MCF 10A (cell line): ENCODE results near the gene TBC1D24. TPM values are rescaled to one million over a fixed set of nuclear protein-coding genes. Genes with fewer than 3 reads are reported as not detected.

ENCODE experiments used
- BruUV-seq: library from RNA; stranded (reverse); fragments of 400-500 nt; replicated peaks from 2 replicates; lab custom pipeline; 2021; lab: Mats Ljungman, UMichigan
- CTCF ChIA-PET: fragments of 300-600 bp; sonication (Branson Sonifier 250); formaldehyde crosslinking; extraction: SDS; loops from one replicate; lab custom pipeline; 2021; ENCODE audit warnings: antibody characterized with exemption, inconsistent platforms; lab: Yijun Ruan, JAX
- POLR2A ChIA-PET: fragments of 300-600, 350-650 bp; sonication (Branson Sonifier 250); formaldehyde crosslinking; extraction: SDS; loops from one replicate; lab custom pipeline; 2020; ENCODE audit warnings: antibody characterized with exemption, inconsistent platforms; lab: Yijun Ruan, JAX
- DNase-seq: peaks from one replicate; pipeline ENCODE4 v3.0.0-alpha.2; 2018; ENCODE audit not compliant: unreplicated experiment
- H3K27ac Mint-ChIP-seq: one replicate; pipeline ENCODE4 v1.8.0; 2022; ENCODE audit warnings: mild to moderate bottlenecking, low read depth, mixed read lengths; ENCODE audit not compliant: unreplicated experiment
- H3K27me3 Mint-ChIP-seq: one replicate; pipeline ENCODE4 v1.8.0; 2022; ENCODE audit warnings: mixed read lengths; ENCODE audit not compliant: insufficient read depth, unreplicated experiment
- H3K36me3 Mint-ChIP-seq: one replicate; pipeline ENCODE4 v1.8.0; 2022; ENCODE audit warnings: mild to moderate bottlenecking, moderate library complexity, mixed read lengths; ENCODE audit not compliant: insufficient read depth, unreplicated experiment
- H3K4me1 Mint-ChIP-seq: one replicate; pipeline ENCODE4 v1.8.0; 2022; ENCODE audit warnings: mixed read lengths; ENCODE audit not compliant: insufficient read depth, unreplicated experiment
- H3K4me3 Mint-ChIP-seq: one replicate; pipeline ENCODE4 v1.8.0; 2022; ENCODE audit warnings: mild to moderate bottlenecking, moderate library complexity, mixed read lengths; ENCODE audit not compliant: unreplicated experiment
- H3K9me3 Mint-ChIP-seq: one replicate; pipeline ENCODE4 v1.8.0; 2022; ENCODE audit warnings: mixed read lengths; ENCODE audit not compliant: unreplicated experiment
- CTCF ChIP-seq: fragments of 200-600 bp; IDR thresholded peaks from one replicate; pipeline ENCODE4 v1.8.0; 2022; ENCODE audit warnings: antibody characterized with exemption, mild to moderate bottlenecking; ENCODE audit not compliant: unreplicated experiment
- intact Hi-C: fragments of 100-400 bp; cut with micrococcal nuclease; formaldehyde crosslinking; loops from 2 replicates; pipeline ENCODE4 v1.14.1; 2022
- total RNA-seq: library from RNA; stranded (reverse); gene quantifications from 2 replicates; pipeline ENCODE4 v1.2.3, GENCODE V29; 2022

The TBC1D24 gene
- total RNA-seq, 1 experiment from 2014 or later: 8.1 TPM

GRCh38 chr16:2497695-2498484, 23.0 kb downstream of the TBC1D24 start:
- H3K4me3 Mint-ChIP-seq: no peak overlapping the region
- H3K9me3 Mint-ChIP-seq: no peaks in the 10 kb centered on the region
- ChIA-PET CTCF (no interaction called here), POLR2A (no interaction called here)
- TF ChIP-seq CTCF: no peak
- peaks cover 13% of the 10 kb centered on the region for H3K36me3 Mint-ChIP-seq
- H3K27me3 Mint-ChIP-seq: no peaks in the 10 kb centered on the region
- H3K4me1 Mint-ChIP-seq: peaks cover 5% of the 10 kb centered on the region
- H3K27ac Mint-ChIP-seq: no peak overlapping the region
- no peak for DNase-seq
- intact Hi-C loops: no loop called here
- BruUV-seq: no TSS peak

- H3K27ac Mint-ChIP-seq: no peak overlapping the region
- DNase-seq: no peak
- no peaks in the 10 kb centered on the region for H3K27me3 Mint-ChIP-seq
- BruUV-seq: no TSS peak
- H3K4me1 Mint-ChIP-seq: peaks cover 5% of the 10 kb centered on the region
- H3K36me3 Mint-ChIP-seq: peaks cover 13% of the 10 kb centered on the region
- intact Hi-C loops: no loop called here
- H3K9me3 Mint-ChIP-seq: no peaks in the 10 kb centered on the region
- POLR2A ChIA-PET: no interaction called here
- CTCF ChIA-PET: interaction anchor here (0.6 to 1.8 kb wide), 2 partner anchors 69 to 75 kb away, joined by 3 to 4 read pairs; no protein-coding TSS in a partner anchor
- no peak overlapping the region for H3K4me3 Mint-ChIP-seq
- TF ChIP-seq CTCF: no peak
These were observed 23.8 kb downstream of the TBC1D24 start for GRCh38 chr16:2498531-2499253.

DNA sequence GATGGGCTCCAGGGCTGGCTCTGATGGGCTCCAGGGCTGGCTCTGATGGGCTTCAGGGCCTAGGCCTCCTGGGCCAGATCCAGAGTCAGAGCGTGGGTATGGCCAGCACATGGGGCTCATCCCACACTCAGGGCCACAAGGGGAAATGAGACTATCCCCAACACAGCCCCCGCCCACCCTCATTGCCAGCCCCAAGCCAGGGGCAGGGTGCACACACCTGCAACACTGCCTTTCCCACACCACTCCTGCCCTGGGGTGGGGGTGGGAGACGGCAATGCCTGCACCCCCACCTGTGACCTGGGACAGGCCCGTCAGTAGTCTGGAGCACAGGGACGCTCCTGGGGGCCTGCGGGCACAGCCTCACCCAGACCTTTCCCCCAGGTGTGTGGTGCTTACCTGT, 24.5 kb downstream of the TBC1D24 start:
- TF ChIP-seq CTCF: no peak
- peaks cover 5% of the 10 kb centered on the region for H3K4me1 Mint-ChIP-seq
- no peak for DNase-seq
- peaks cover 13% of the 10 kb centered on the region for H3K36me3 Mint-ChIP-seq
- H3K4me3 Mint-ChIP-seq: no peak overlapping the region
- no TSS peak for BruUV-seq
- POLR2A ChIA-PET: interaction anchor here (0.9 kb wide), 1 partner anchor 10 kb away, joined by 3 read pairs; no protein-coding TSS in a partner anchor
- H3K9me3 Mint-ChIP-seq: no peaks in the 10 kb centered on the region
- H3K27me3 Mint-ChIP-seq: no peaks in the 10 kb centered on the region
- H3K27ac Mint-ChIP-seq: no peak overlapping the region
- intact Hi-C loops: no loop called here
- CTCF ChIA-PET: interaction anchor here (0.7 to 2.5 kb wide), 3 partner anchors 18 to 230 kb away, joined by 3 to 11 read pairs (median 4); no protein-coding TSS in a partner anchor
